H1 (cell line): ENCODE data around the gene KRT7. TPM values are rescaled to one million over a fixed set of nuclear protein-coding genes. Genes with fewer than 3 reads are reported as not detected.

Experiments used
- CTCF ChIA-PET: fragments of 300-600 bp; sonication (Branson Sonifier 250); formaldehyde crosslinking; loops from one replicate; lab custom pipeline; 2021; ENCODE audit not compliant: partially characterized antibody; lab: Charles Lee
- POLR2A ChIA-PET: fragments of 300-600 bp; sonication (Branson Sonifier 250); formaldehyde crosslinking; loops from one replicate; lab custom pipeline; 2021; ENCODE audit warnings: inconsistent platforms; ENCODE audit not compliant: partially characterized antibody; lab: Charles Lee
- DNase-seq, 2 experiments: peaks; one replicate each; pipeline versions ENCODE4 v3.0.0 to v3.0.0-alpha.2; 2010 to 2022; ENCODE audit warnings: low spot score in 2 of 2, low read depth in 1 of 2, mixed read lengths in 1 of 2
- FAIRE-seq: peaks from 2 replicates; lab custom pipeline; 2011; peaks lifted over from hg19 to GRCh38; lab: Jason Lieb, UNC
- H2AFZ ChIP-seq: 2 replicates; pipeline ENCODE4 v1.8.1; 2012; ENCODE audit warnings: low read length, inconsistent platforms
- H2AK5ac ChIP-seq: 2 replicates; pipeline ENCODE4 v1.6.1; 2013; ENCODE audit warnings: low read depth, low read length
- H2BK120ac ChIP-seq: replicated peaks from 2 replicates; pipeline ENCODE3; 2013; ENCODE audit warnings: low read depth, low read length, inconsistent platforms
- H2BK12ac ChIP-seq: 2 replicates; pipeline ENCODE4 v1.6.1; 2013; ENCODE audit warnings: low read depth, low read length
- H2BK15ac ChIP-seq: 2 replicates; pipeline ENCODE4 v1.6.1; 2013; ENCODE audit warnings: low read length
- H2BK20ac ChIP-seq: 2 replicates; pipeline ENCODE4 v1.6.1; 2013; ENCODE audit warnings: low read length
- H2BK5ac ChIP-seq: 2 replicates; pipeline ENCODE4 v1.6.1; 2013; ENCODE audit warnings: low read depth, low read length
- H3K14ac ChIP-seq: 2 replicates; pipeline ENCODE4 v1.6.1; 2013; ENCODE audit warnings: inconsistent platforms; ENCODE audit not compliant: insufficient read length
- H3K18ac ChIP-seq: 2 replicates; pipeline ENCODE4 v1.6.1; 2013; ENCODE audit warnings: low read length; ENCODE audit errors: extremely low read depth
- H3K23ac ChIP-seq: 2 replicates; pipeline ENCODE4 v1.6.1; 2013; ENCODE audit warnings: inconsistent platforms; ENCODE audit not compliant: insufficient read length
- H3K23me2 ChIP-seq: 2 replicates; pipeline ENCODE4 v1.6.1; 2013; ENCODE audit warnings: low read depth, low read length
- H3K27ac ChIP-seq: 2 replicates; pipeline ENCODE4 v1.6.1; 2011; ENCODE audit warnings: low read depth, low read length, inconsistent platforms
- H3K27me3 ChIP-seq, 4 experiments: replicated peaks in 1 of 4; 1 replicate in 1 of 4; 2 replicates in 3 of 4; pipeline versions ENCODE4 v1.6.1 to v1.8.1; 2011 to 2013; ENCODE audit warnings: low read length in 3 of 4, mild to moderate bottlenecking in 3 of 4, inconsistent platforms in 2 of 4, mixed read lengths in 2 of 4, moderate library complexity in 1 of 4; ENCODE audit not compliant: control insufficient read depth in 3 of 4, insufficient read depth in 3 of 4; ENCODE audit errors: extremely low read depth in 1 of 4
- H3K36me3 ChIP-seq, 4 experiments: 2 replicates each; pipeline versions ENCODE4 v1.6.1 to v1.8.1; 2011 to 2013; ENCODE audit warnings: mild to moderate bottlenecking in 4 of 4, low read length in 3 of 4, moderate library complexity in 2 of 4, control low read depth in 1 of 4, inconsistent platforms in 1 of 4; ENCODE audit not compliant: insufficient read depth in 4 of 4, control insufficient read depth in 2 of 4
- H3K4ac ChIP-seq: replicated peaks from 2 replicates; pipeline ENCODE3; 2013; ENCODE audit warnings: low read length, low read depth, mixed read lengths, inconsistent platforms; ENCODE audit not compliant: insufficient read length
- H3K4me1 ChIP-seq, 4 experiments: replicated peaks in 1 of 4; 1 replicate in 1 of 4; 2 replicates in 3 of 4; pipeline versions ENCODE4 v1.6.1 to v1.8.1; 2011 to 2013; ENCODE audit warnings: low read length in 3 of 4, inconsistent platforms in 2 of 4, mixed read lengths in 1 of 4; ENCODE audit not compliant: insufficient read depth in 4 of 4, control insufficient read depth in 3 of 4
- H3K4me2 ChIP-seq, 2 experiments: 2 replicates each; pipeline versions ENCODE4 v1.6.1 to v1.8.1; 2011 to 2013; ENCODE audit warnings: low read depth in 2 of 2, low read length in 2 of 2, control low read depth in 1 of 2, inconsistent platforms in 1 of 2, mild to moderate bottlenecking in 1 of 2; ENCODE audit not compliant: insufficient read depth in 1 of 2
- H3K4me3 ChIP-seq, 4 experiments: fragments of 200-600, 300-600 bp in 1 of 4; sonication (generic), shearing (Covaris generic), sonication (Bioruptor Twin) in 1 of 4; 2 replicates each; pipeline versions ENCODE4 v1.5.1 to v1.8.1; 2011 to 2016; ENCODE audit warnings: low read length in 4 of 4, low read depth in 3 of 4, control low read depth in 2 of 4, inconsistent platforms in 2 of 4, mild to moderate bottlenecking in 2 of 4, mixed read lengths in 1 of 4, moderate library complexity in 1 of 4; ENCODE audit not compliant: insufficient read depth in 2 of 4; ENCODE audit errors: extremely low read depth in 1 of 4
- H3K56ac ChIP-seq: replicated peaks from 2 replicates; pipeline ENCODE3; 2013; ENCODE audit warnings: low read depth, mild to moderate bottlenecking, mixed read lengths, low read length, inconsistent platforms; ENCODE audit not compliant: insufficient read length
- H3K79me1 ChIP-seq: 2 replicates; pipeline ENCODE4 v1.6.1; 2013; ENCODE audit warnings: low read depth, low read length, control low read depth
- H3K79me2 ChIP-seq, 2 experiments: 2 replicates each; pipeline versions ENCODE4 v1.6.1 to v1.8.1; 2012 to 2013; ENCODE audit warnings: low read length in 2 of 2, mild to moderate bottlenecking in 2 of 2, inconsistent platforms in 1 of 2; ENCODE audit not compliant: insufficient read depth in 2 of 2, control insufficient read depth in 1 of 2
- H3K9ac ChIP-seq, 4 experiments: replicated peaks in 1 of 4; 1 replicate in 1 of 4; 2 replicates in 3 of 4; pipeline versions ENCODE4 v1.6.1 to v1.8.1; 2011 to 2013; ENCODE audit warnings: low read depth in 3 of 4, low read length in 3 of 4, control low read depth in 2 of 4, mild to moderate bottlenecking in 2 of 4, moderate library complexity in 2 of 4, inconsistent platforms in 1 of 4; ENCODE audit errors: extremely low read depth in 1 of 4
- H3K9me3 ChIP-seq, 2 experiments: 2 replicates each; pipeline versions ENCODE4 v1.6.1 to v1.8.1; 2012 to 2013; ENCODE audit warnings: mild to moderate bottlenecking in 2 of 2, moderate library complexity in 2 of 2, control low read depth in 1 of 2, inconsistent platforms in 1 of 2, low read depth in 1 of 2, low read length in 1 of 2, mixed read lengths in 1 of 2; ENCODE audit not compliant: insufficient read depth in 2 of 2
- H4K20me1 ChIP-seq, 2 experiments: replicated peaks in 1 of 2; 2 replicates each; pipeline versions ENCODE3 to v1.8.1; 2011 to 2013; ENCODE audit warnings: inconsistent platforms in 2 of 2, low read length in 2 of 2, mild to moderate bottlenecking in 1 of 2; ENCODE audit not compliant: insufficient read depth in 2 of 2, control insufficient read depth in 1 of 2
- H4K5ac ChIP-seq: 2 replicates; pipeline ENCODE4 v1.6.1; 2013; ENCODE audit warnings: low read length, low read depth, mixed read lengths, inconsistent platforms; ENCODE audit not compliant: insufficient read length
- H4K8ac ChIP-seq: 2 replicates; pipeline ENCODE4 v1.8.0; 2013; ENCODE audit warnings: mild to moderate bottlenecking, moderate library complexity, low read length, inconsistent platforms; ENCODE audit not compliant: insufficient read depth; ENCODE audit errors: extremely low read depth
- H4K91ac ChIP-seq: replicated peaks from 2 replicates; pipeline ENCODE3; 2013; ENCODE audit warnings: low read length, mixed read lengths, inconsistent platforms; ENCODE audit not compliant: insufficient read length
- ASH2L ChIP-seq: fragments of 200-600, 300-600 bp; sonication (generic); IDR thresholded peaks from one replicate; pipeline ENCODE4 v1.7.1; 2017; ENCODE audit warnings: low read length
- ATF3 ChIP-seq: IDR thresholded peaks from 2 replicates; pipeline ENCODE4 v1.6.1; 2011; ENCODE audit warnings: low read depth, mild to moderate bottlenecking, low read length; ENCODE audit not compliant: insufficient read depth
- BRCA1 ChIP-seq: IDR thresholded peaks from 2 replicates; pipeline ENCODE4 v1.6.1; 2012; ENCODE audit warnings: low read depth, low read length, improper control_type of control experiment
- CHD1 ChIP-seq: IDR thresholded peaks from 2 replicates; pipeline ENCODE4 v1.6.1; 2012; ENCODE audit warnings: low read depth, low read length, improper control_type of control experiment
- CREB1 ChIP-seq: IDR thresholded peaks from 2 replicates; pipeline ENCODE4 v1.6.1; 2012; ENCODE audit warnings: inconsistent platforms
- E2F6 ChIP-seq: IDR thresholded peaks from 2 replicates; pipeline ENCODE4 v1.6.1; 2012; ENCODE audit warnings: inconsistent platforms
- EP300 ChIP-seq, 2 experiments: IDR thresholded peaks; 1 replicate in 1 of 2; 2 replicates in 1 of 2; pipeline ENCODE4 v1.6.1; 2011 to 2012; ENCODE audit warnings: low read depth in 2 of 2, low read length in 2 of 2, mild to moderate bottlenecking in 2 of 2, borderline replicate concordance in 1 of 2, inconsistent platforms in 1 of 2, moderate library complexity in 1 of 2
- EZH2 ChIP-seq: fragments of 200-600 bp; sonication (generic); IDR thresholded peaks from 2 replicates; pipeline ENCODE4 v1.7.1; 2012; ENCODE audit warnings: low read depth, mild to moderate bottlenecking, moderate library complexity, low read length, inconsistent platforms; ENCODE audit not compliant: severe bottlenecking
- NRF1 ChIP-seq: IDR thresholded peaks from 2 replicates; pipeline ENCODE4 v1.6.1; 2011; ENCODE audit warnings: mild to moderate bottlenecking, low read depth, low read length, improper control_type of control experiment
- SIN3A ChIP-seq, 2 experiments: IDR thresholded peaks in 1 of 2; conservative IDR thresholded peaks in 1 of 2; 2 replicates each; pipeline ENCODE4 v1.6.1; 2011 to 2012; ENCODE audit warnings: low read length in 2 of 2, improper control_type of control experiment in 1 of 2, low read depth in 1 of 2, mild to moderate bottlenecking in 1 of 2
- SIRT6 ChIP-seq: IDR thresholded peaks from one replicate; pipeline ENCODE4 v1.7.1; 2012; ENCODE audit warnings: low read length, inconsistent platforms
- SP4 ChIP-seq: IDR thresholded peaks from 2 replicates; pipeline ENCODE4 v1.6.1; 2012; ENCODE audit warnings: low read length, inconsistent platforms
- SRF ChIP-seq: IDR thresholded peaks from 2 replicates; pipeline ENCODE4 v1.6.1; 2011; ENCODE audit warnings: mild to moderate bottlenecking, low read depth, low read length, moderate library complexity
- TEAD4 ChIP-seq: IDR thresholded peaks from 2 replicates; pipeline ENCODE4 v1.6.1; 2012; ENCODE audit warnings: low read depth, low read length, inconsistent platforms, mixed read lengths
- WGBS, 2 experiments: shearing (Covaris generic) in 1 of 2; methylation state at CpG; one replicate each; pipeline versions ENCODE4 v1.1.6 to v1.1.7; 2013 to 2015; ENCODE audit warnings: low lambda C conversion rate in 2 of 2, mixed read lengths in 2 of 2, inconsistent platforms in 1 of 2, low coverage in 1 of 2, missing lambda C conversion rate in 1 of 2; ENCODE audit not compliant: insufficient replicate concordance in 2 of 2, insufficient coverage in 1 of 2, insufficient read length in 1 of 2; ENCODE audit errors: extremely low coverage in 1 of 2, missing lambda C conversion rate in 1 of 2; 5-methylcytosine and 5-hydroxymethylcytosine counted together
- polyA plus RNA-seq, 7 experiments: library from polyadenylated mRNA; depleted of rRNA in 3 of 7; stranded (reverse) in 5 of 7; unstranded in 2 of 7; fragments of >200 nt in 5 of 7; fragments of 200-250 nt in 2 of 7; gene quantifications; 1 replicate in 5 of 7; 2 replicates in 1 of 7; 4 replicates in 1 of 7; pipeline versions ENCODE4 v1.2.1 to v1.2.3, GENCODE V29; 2011 to 2013; ENCODE audit warnings: missing spikeins in 2 of 7, mixed read lengths in 2 of 7
- total RNA-seq: library from RNA; stranded (reverse); fragmentation: NEBNext Ultra II Directional; extraction: Animal tissue kit (Norgen Biotek cat#: 25700); gene quantifications from 2 replicates; pipeline ENCODE4 v1.2.1, GENCODE V29; 2021

KRT7 gene
- total and polyA plus RNA-seq, 2 of the 8 experiments (the other 6 are each of a cell fraction or from before 2014, with no cell fraction given) = 13.2 to 19.0 TPM

- Histone ChIP-seq H2BK5ac (no peak overlapping the region), H3K56ac (no peak overlapping the region), H3K4me2 (no peak overlapping the region), H2BK12ac (no peak overlapping the region), H3K23ac (no peak overlapping the region), H3K9ac (no peak overlapping the region), H3K9me3 (peaks cover 0 to 2% of the 10 kb centered on the region in 2 experiments; a peak in 2 of 4 replicates), H4K20me1 (no peaks in the 10 kb centered on the region), H3K4me1 (peaks cover 0 to 6% (median under 1%) of the 10 kb centered on the region in 4 experiments; a peak in 3 of 7 replicates), H3K79me1 (no peaks in the 10 kb centered on the region), H3K14ac (no peak overlapping the region), H3K27ac (no peak overlapping the region), H3K27me3 (peaks cover 14 to 48% (median 38%) of the 10 kb centered on the region in 4 experiments), H3K36me3 (no peaks in the 10 kb centered on the region), H2BK120ac (no peak overlapping the region), H4K8ac (no peak overlapping the region), H3K4me3 (no peak overlapping the region), H4K91ac (no peak overlapping the region), H2BK20ac (no peak overlapping the region), H4K5ac (no peak overlapping the region), H3K79me2 (no peaks in the 10 kb centered on the region), H3K4ac (no peak overlapping the region), H2BK15ac (no peak overlapping the region), H2AFZ (no peak overlapping the region), H3K23me2 (peaks cover 3% of the 10 kb centered on the region; the same call in 1 of the 2 replicates), H3K18ac (no peak overlapping the region), H2AK5ac (no peak overlapping the region)
- ChIA-PET POLR2A (interaction anchor here (1.6 to 2.1 kb wide), 2 partner anchors 9 to 18 kb away, joined by 5 to 6 read pairs; no protein-coding TSS in a partner anchor), CTCF (interaction anchor here (0.7 to 14.6 kb wide), 10 partner anchors 19 to 128 kb away, joined by 3 to 151 read pairs (median 6); partner anchors contain the start of gene KRT7)
- 54% methylated on average over 2 of the region's 2 CpGs; no CpG with 5 or more reads in 1 of the 2 experiments for WGBS, 2 experiments
- no peak for DNase-seq
- no peak for FAIRE-seq
- TF ChIP-seq SP4 = no peak
- no peak for TF ChIP-seq CREB1
- TF ChIP-seq EP300 (IDR thresholded peaks at IDR 0.05; ENCODE audit: borderline replicate concordance in 1 of 2, low read depth in 2 of 2, low read length in 2 of 2) = no peak
- TF ChIP-seq SIN3A (conservative IDR thresholded peaks at IDR 0.05 in 1 of 2, IDR thresholded peaks at IDR 0.05 in 1 of 2; ENCODE audit: low read depth in 1 of 2, low read length in 2 of 2) = no peak
- TF ChIP-seq SIRT6 = no peak
- TF ChIP-seq TEAD4 = no peak
- no peak for TF ChIP-seq E2F6
- no peak for TF ChIP-seq BRCA1
- TF ChIP-seq ASH2L = no peak
- TF ChIP-seq EZH2 = no peak
- TF ChIP-seq CHD1 = no peak
- no peak for TF ChIP-seq NRF1
- no peak for TF ChIP-seq SRF
- TF ChIP-seq ATF3 = no peak
These were observed 23.5 kb downstream of the KRT7 start for GRCh38 chr12:52256584-52256935.
